ENCODE data around the gene PRELID3B. TPM values are rescaled to one million over a fixed set of nuclear protein-coding genes. Genes with fewer than 3 reads are reported as not detected.

Gene PRELID3B
- total and polyA plus RNA-seq, 2 of the 13 experiments (the other 11 are each of a cell fraction or from before 2014, with no cell fraction given), result 23.3 to 42.6 TPM

- TF ChIP-seq, protein P1, sequence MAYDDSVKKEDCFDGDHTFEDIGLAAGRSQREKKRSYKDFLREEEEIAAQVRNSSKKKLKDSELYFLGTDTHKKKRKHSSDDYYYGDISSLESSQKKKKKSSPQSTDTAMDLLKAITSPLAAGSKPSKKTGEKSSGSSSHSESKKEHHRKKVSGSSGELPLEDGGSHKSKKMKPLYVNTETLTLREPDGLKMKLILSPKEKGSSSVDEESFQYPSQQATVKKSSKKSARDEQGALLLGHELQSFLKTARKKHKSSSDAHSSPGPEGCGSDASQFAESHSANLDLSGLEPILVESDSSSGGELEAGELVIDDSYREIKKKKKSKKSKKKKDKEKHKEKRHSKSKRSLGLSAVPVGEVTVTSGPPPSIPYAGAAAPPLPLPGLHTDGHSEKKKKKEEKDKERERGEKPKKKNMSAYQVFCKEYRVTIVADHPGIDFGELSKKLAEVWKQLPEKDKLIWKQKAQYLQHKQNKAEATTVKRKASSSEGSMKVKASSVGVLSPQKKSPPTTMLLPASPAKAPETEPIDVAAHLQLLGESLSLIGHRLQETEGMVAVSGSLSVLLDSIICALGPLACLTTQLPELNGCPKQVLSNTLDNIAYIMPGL (CRISPR knock-in tag; IDR thresholded peaks at IDR 0.05; ENCODE audit: borderline replicate concordance in 1 of 2, low read depth in 1 of 2), result peak in 1 of 2 experiments; percentile 70; a peak in 1 of 4 replicates
- TF ChIP-seq ZNF34 (CRISPR knock-in tag; IDR thresholded peaks at IDR 0.05; ENCODE audit: borderline replicate concordance) (0 out of 2 replicates have a peak, but pooled peaks have one; percentile 60), MYC (CRISPR knock-in tag; IDR thresholded peaks at IDR 0.05; ENCODE audit: borderline replicate concordance) (peak; percentile 74; the same call in 1 of the 2 replicates), SP5 (CRISPR knock-in tag; IDR thresholded peaks at IDR 0.05; ENCODE audit: borderline replicate concordance, low read depth) (no peak), PLRG1 (conservative IDR thresholded peaks at IDR 0.05) (no peak), RFXANK (CRISPR knock-in tag; IDR thresholded peaks at IDR 0.05) (no peak), ZFAT (CRISPR knock-in tag; conservative IDR thresholded peaks at IDR 0.05) (no peak; the same call in 1 of the 2 replicates), SNAPC2 (CRISPR knock-in tag; IDR thresholded peaks at IDR 0.05) (no peak), PRMT3 (CRISPR knock-in tag; IDR thresholded peaks at IDR 0.05; ENCODE audit: borderline replicate concordance, low read depth) (no peak), ZNF547 (CRISPR knock-in tag; IDR thresholded peaks at IDR 0.05) (peak; percentile 86), ZFP90 (CRISPR knock-in tag; IDR thresholded peaks at IDR 0.05; ENCODE audit: borderline replicate concordance) (0 out of 2 replicates have a peak, but pooled peaks have one; percentile 35), ZMAT3 (CRISPR knock-in tag; conservative IDR thresholded peaks at IDR 0.05) (peak; percentile 70; the same call in 1 of the 2 replicates), GPBP1L1 (CRISPR knock-in tag; IDR thresholded peaks at IDR 0.05) (no peak), ZNF569 (CRISPR knock-in tag; IDR thresholded peaks at IDR 0.05; ENCODE audit: borderline replicate concordance) (no peak), KMT2A (CRISPR knock-in tag; IDR thresholded peaks at IDR 0.05) (peak; percentile 64; the same call in 1 of the 2 replicates), ZNF678 (CRISPR knock-in tag; IDR thresholded peaks at IDR 0.05) (peak; percentile 58; the same call in 1 of the 2 replicates), SMARCC2 (IDR thresholded peaks at IDR 0.05) (no peak), SRY (CRISPR knock-in tag; IDR thresholded peaks at IDR 0.05) (peak; percentile 95), MEIS1 (CRISPR knock-in tag; IDR thresholded peaks at IDR 0.05; ENCODE audit: borderline replicate concordance) (no peak), SMAD9 (CRISPR knock-in tag; IDR thresholded peaks at IDR 0.05) (no peak), KLF13 (CRISPR knock-in tag; IDR thresholded peaks at IDR 0.05) (no peak)
- TF ChIP-seq, protein P2, sequence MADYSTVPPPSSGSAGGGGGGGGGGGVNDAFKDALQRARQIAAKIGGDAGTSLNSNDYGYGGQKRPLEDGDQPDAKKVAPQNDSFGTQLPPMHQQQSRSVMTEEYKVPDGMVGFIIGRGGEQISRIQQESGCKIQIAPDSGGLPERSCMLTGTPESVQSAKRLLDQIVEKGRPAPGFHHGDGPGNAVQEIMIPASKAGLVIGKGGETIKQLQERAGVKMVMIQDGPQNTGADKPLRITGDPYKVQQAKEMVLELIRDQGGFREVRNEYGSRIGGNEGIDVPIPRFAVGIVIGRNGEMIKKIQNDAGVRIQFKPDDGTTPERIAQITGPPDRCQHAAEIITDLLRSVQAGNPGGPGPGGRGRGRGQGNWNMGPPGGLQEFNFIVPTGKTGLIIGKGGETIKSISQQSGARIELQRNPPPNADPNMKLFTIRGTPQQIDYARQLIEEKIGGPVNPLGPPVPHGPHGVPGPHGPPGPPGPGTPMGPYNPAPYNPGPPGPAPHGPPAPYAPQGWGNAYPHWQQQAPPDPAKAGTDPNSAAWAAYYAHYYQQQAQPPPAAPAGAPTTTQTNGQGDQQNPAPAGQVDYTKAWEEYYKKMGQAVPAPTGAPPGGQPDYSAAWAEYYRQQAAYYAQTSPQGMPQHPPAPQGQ (CRISPR knock-in tag; IDR thresholded peaks at IDR 0.05; ENCODE audit: borderline replicate concordance), result no peak
- TF ChIP-seq, protein P3, sequence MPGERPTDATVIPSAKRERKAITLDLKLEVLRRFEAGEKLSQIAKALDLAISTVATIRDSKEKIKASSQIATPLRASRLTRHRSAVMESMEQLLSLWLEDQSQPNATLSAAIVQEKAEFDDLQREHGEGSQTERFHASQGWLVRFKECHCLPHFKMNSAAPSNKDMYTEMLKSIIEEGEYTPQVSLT (CRISPR knock-in tag; IDR thresholded peaks at IDR 0.05; ENCODE audit: borderline replicate concordance, low read depth), result no peak
Observed at GRCh38 chr20:59042151-59042795, at the start of gene PRELID3B (continued).

Data from HepG2 (cell line).